Bronchial epithelial cell (primary cell): ENCODE measurements around the gene SPRYD3. TPM values are rescaled to one million over a fixed set of nuclear protein-coding genes. Genes with fewer than 3 reads are reported as not detected.
"Not testable (repeated sequence)": the region's sequence is repeated elsewhere in the genome, so short reads cannot be mapped to it uniquely, and the experiment has no call there.

ENCODE experiments used
- DNase-seq: peaks from one replicate; pipeline ENCODE4 v3.0.0-alpha.2; 2010; ENCODE audit warnings: low read depth
- FAIRE-seq: peaks from 2 replicates; lab custom pipeline; 2011; peaks lifted over from hg19 to GRCh38; lab: Jason Lieb, UNC
- H3K27me3 ChIP-seq: 2 replicates; pipeline ENCODE4 v1.5.1; 2011; ENCODE audit warnings: low read length; ENCODE audit not compliant: control insufficient read depth, insufficient read depth
- H3K36me3 ChIP-seq: 2 replicates; pipeline ENCODE4 v1.5.1; 2011; ENCODE audit warnings: low read length; ENCODE audit not compliant: control insufficient read depth, insufficient read depth
- H3K4me3 ChIP-seq: 2 replicates; pipeline ENCODE4 v1.5.1; 2011; ENCODE audit warnings: mild to moderate bottlenecking, low read depth, low read length, control low read depth
- CTCF ChIP-seq: IDR thresholded peaks from 2 replicates; pipeline ENCODE4 v1.5.1; 2011; ENCODE audit warnings: mild to moderate bottlenecking, moderate library complexity, low read length, control low read depth, inconsistent platforms; ENCODE audit not compliant: insufficient read depth, severe bottlenecking
- total RNA-seq: library from RNA; depleted of rRNA; stranded (reverse); fragments of >200 nt; gene quantifications from 2 replicates; pipeline ENCODE4 v1.2.1, GENCODE V29; 2014

SPRYD3 gene
- total RNA-seq, 1 donor from 2014 or later = 18.7 TPM

GRCh38 chr12:53098354-53098981 lies 19.3 kb upstream of the SPRYD3 start:
- peak; percentile 79 for DNase-seq

GRCh38 chr12:53097564-53098353 lies 18.6 kb upstream of the SPRYD3 start, which contains the start of gene IGFBP6:
Gene IGFBP6, plus strand, starts transcription at chr12:53097667. Its CDS starts 51 bp downstream, at chr12:53097718.
- no peaks in the 10 kb centered on the region for H3K27me3 ChIP-seq
- no peak for TF ChIP-seq CTCF
- no peaks in the 10 kb centered on the region for H3K36me3 ChIP-seq
- H3K4me3 ChIP-seq = peak within 1 kb of the TSS; percentile 41
- DNase-seq = peak; percentile 29
- FAIRE-seq = no peak

More at GRCh38 chr12:53098354-53098981, 19.3 kb upstream of the SPRYD3 start:
- FAIRE-seq = no peak
- Histone ChIP-seq H3K36me3 (no peaks in the 10 kb centered on the region), H3K4me3 (peak overlapping the region; percentile 41), H3K27me3 (no peaks in the 10 kb centered on the region)
- TF ChIP-seq CTCF = no peak

- Histone ChIP-seq H3K4me3 (peak overlapping the region; percentile 41), H3K27me3 (no peaks in the 10 kb centered on the region), H3K36me3 (no peaks in the 10 kb centered on the region)
- no peak for DNase-seq
- no peak for FAIRE-seq
- TF ChIP-seq CTCF = no peak
These were observed 18.0 kb upstream of the SPRYD3 start for GRCh38 chr12:53097207-53097563.

- Histone ChIP-seq H3K36me3 (no peaks in the 10 kb centered on the region), H3K4me3 (no peak overlapping the region), H3K27me3 (no peaks in the 10 kb centered on the region)
- no peak for FAIRE-seq
- no peak for DNase-seq
- TF ChIP-seq CTCF = no peak
These were observed 17.6 kb upstream of the SPRYD3 start for GRCh38 chr12:53096759-53097158.

- Histone ChIP-seq H3K27me3 (no peaks in the 10 kb centered on the region), H3K36me3 (no peaks in the 10 kb centered on the region), H3K4me3 (no peak overlapping the region)
- DNase-seq (peak; percentile 56), FAIRE-seq (no peak)
- TF ChIP-seq CTCF = no peak
These were observed 17.0 kb upstream of the SPRYD3 start for GRCh38 chr12:53096089-53096741.

- not testable (repeated sequence) for DNase-seq, H3K36me3 ChIP-seq, H3K27me3 ChIP-seq, FAIRE-seq, H3K4me3 ChIP-seq
These were observed 16.4 kb upstream of the SPRYD3 start for GRCh38 chr12:53095596-53095895.

- H3K36me3 ChIP-seq, H3K27me3 ChIP-seq, FAIRE-seq, H3K4me3 ChIP-seq: not testable (repeated sequence)
- peak; percentile 23 for DNase-seq
These were observed 15.8 kb upstream of the SPRYD3 start for GRCh38 chr12:53094796-53095595.
